Aorta (tissue), 5 donors: ENCODE results near the gene TMEM131. TPM values are rescaled to one million over a fixed set of nuclear protein-coding genes. Genes with fewer than 3 reads are reported as not detected.

Experiments used
- ATAC-seq: fragments of 200-7000 bp; cut with Tn5 transposase; one replicate; pipeline ENCODE4 v1.9.1; 2022; ENCODE audit warnings: moderate library complexity; ENCODE audit not compliant: low FRiP score
- DNase-seq, 2 donors: peaks; one replicate each; pipeline ENCODE4 v3.0.0-alpha.2; 2020
- H3K27ac ChIP-seq, 2 donors: one replicate each; pipeline ENCODE4 v1.5.1; 2013; ENCODE audit warnings: low read length in 2 of 2, mild to moderate bottlenecking in 2 of 2, moderate library complexity in 2 of 2, control low read depth in 1 of 2, inconsistent platforms in 1 of 2, low read depth in 1 of 2
- H3K27me3 ChIP-seq, 2 donors: one replicate each; pipeline ENCODE4 v1.6.1; 2013; ENCODE audit warnings: control low read depth in 1 of 2, low read length in 1 of 2, mild to moderate bottlenecking in 1 of 2, moderate library complexity in 1 of 2; ENCODE audit not compliant: insufficient read depth in 2 of 2, control insufficient read depth in 1 of 2
- H3K36me3 ChIP-seq, 2 donors: one replicate each; pipeline ENCODE4 v1.6.1; 2013; ENCODE audit warnings: control low read depth in 1 of 2, low read length in 1 of 2, mild to moderate bottlenecking in 1 of 2; ENCODE audit not compliant: insufficient read depth in 2 of 2, control insufficient read depth in 1 of 2
- H3K4me1 ChIP-seq, 2 donors: one replicate each; pipeline ENCODE4 v1.6.1; 2013; ENCODE audit warnings: low read length in 2 of 2, control low read depth in 1 of 2, mild to moderate bottlenecking in 1 of 2, moderate library complexity in 1 of 2; ENCODE audit not compliant: insufficient read depth in 2 of 2, control insufficient read depth in 1 of 2
- H3K4me3 ChIP-seq, 2 donors: one replicate each; pipeline ENCODE4 v1.5.1; 2013; ENCODE audit warnings: low read length in 2 of 2, control low read depth in 1 of 2, mild to moderate bottlenecking in 1 of 2
- H3K9me3 ChIP-seq: one replicate; pipeline ENCODE4 v1.6.1; 2013; ENCODE audit warnings: mild to moderate bottlenecking, low read length; ENCODE audit not compliant: control insufficient read depth
- WGBS, 2 donors: extraction: QIAGEN DNeasy Blood & Tissue Kit; methylation state at CpG; one replicate each; pipeline ENCODE4 v1.1.7; 2013; 5-methylcytosine and 5-hydroxymethylcytosine counted together
- intact Hi-C, 2 donors: fragments of 100-400 bp; cut with DNase I; formaldehyde crosslinking; loops; one replicate each; pipeline versions ENCODE4 v1.14.2 to v1.15.0; 2022
- polyA plus RNA-seq, 2 donors: library from polyadenylated mRNA; stranded (reverse); fragments of 200-250 nt; gene quantifications; one replicate each; pipeline ENCODE4 v1.2.3, GENCODE V29; 2013
- total RNA-seq, 2 donors: library from RNA; stranded (reverse); fragmentation: NEBNext Ultra II Directional; extraction: Animal tissue kit (Norgen Biotek cat#: 25700); gene quantifications; one replicate each; pipeline ENCODE4 v1.2.1, GENCODE V29; 2021
- donor health status: healthy with polysubstance abuse.
- donor health status: Bipolar disorder and iron deficiency.
- donor health status: DM: no; HTN: no; CAD: no.
- donor health status: DM: no; HTN: no; CAD: no.
- donor health status: DM: yes; HTN: yes; CAD: no.

Gene TMEM131
- total and polyA plus RNA-seq, 4 donors = 6.8 to 42.5 (median 25.7) TPM

DNA sequence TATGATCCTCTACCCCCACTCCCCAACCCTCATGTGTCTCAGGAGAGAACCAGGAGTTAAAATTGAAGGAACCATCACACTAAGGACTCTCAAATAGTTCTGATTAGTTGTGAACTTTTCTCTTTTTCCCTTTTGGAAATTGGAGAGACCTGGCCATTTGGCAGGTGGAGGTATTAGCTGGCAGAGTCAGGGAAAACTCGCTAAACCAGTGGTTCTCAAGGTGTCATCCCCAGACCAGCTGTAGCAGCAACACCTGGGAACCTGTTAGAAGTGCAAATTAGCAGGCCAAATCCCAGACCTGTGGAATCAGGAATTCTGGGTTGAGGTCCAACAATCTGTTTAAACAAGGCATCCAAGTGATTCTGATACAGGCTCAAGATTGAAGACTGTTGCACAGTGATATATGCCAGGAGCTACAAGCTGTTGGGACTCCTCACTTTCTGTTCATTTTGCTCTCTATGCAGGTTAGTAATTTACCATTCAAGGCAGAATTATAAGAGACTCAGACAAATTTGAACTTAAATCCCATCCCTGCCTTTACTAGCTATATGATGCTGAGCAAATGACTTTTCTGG is 2.8 kb upstream of the TMEM131 start:
- peaks cover 0 to under 1% of the 10 kb centered on the region in 2 donors for H3K4me1 ChIP-seq
- ATAC-seq = no peak
- H3K27ac ChIP-seq = no peak overlapping the region
- H3K27me3 ChIP-seq = no peaks in the 10 kb centered on the region
- H3K4me3 ChIP-seq = no peak overlapping the region
- intact Hi-C loops = loop anchor here (5.0 to 10.0 kb wide), 4 partner anchors 146 to 194 kb away; no protein-coding TSS in a partner anchor
- 73 to 83% methylated on average over 1 of the region's 1 CpG for WGBS, 2 donors
- no peaks in the 10 kb centered on the region for H3K9me3 ChIP-seq
- H3K36me3 ChIP-seq = no peaks in the 10 kb centered on the region
- DNase-seq = no peak

DNA sequence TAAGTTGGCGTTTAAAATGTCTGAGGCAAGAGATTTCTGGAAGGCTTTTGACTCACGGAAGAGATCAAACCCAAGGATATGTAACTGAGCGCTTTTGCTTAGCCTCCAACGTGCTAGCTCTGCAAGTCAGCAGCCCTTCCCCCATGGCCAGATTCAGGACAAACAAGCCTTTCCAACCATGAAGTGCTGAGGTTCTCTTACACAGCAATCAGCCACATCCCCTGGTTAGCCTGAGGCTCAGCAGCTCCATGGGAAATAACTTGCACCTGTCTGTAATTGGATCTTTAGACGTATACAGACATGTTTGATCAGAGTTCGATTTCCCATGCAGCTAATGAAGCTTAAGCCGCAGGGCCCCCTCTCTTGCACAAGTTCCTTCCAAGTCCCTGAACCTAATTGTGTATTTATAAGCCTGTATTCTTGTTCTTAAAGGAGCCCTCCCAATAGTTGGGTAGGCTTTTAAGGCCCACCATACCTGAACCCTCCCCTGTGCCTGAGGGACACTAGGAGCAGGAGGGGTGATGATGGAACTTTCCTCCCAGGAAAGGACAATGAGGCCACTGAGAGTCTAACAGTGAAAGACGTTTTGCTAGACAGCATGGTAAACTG is 2.1 kb upstream of the TMEM131 start:
- Histone ChIP-seq H3K4me1 (peaks cover 0 to 3% of the 10 kb centered on the region in 2 donors), H3K27ac (no peak overlapping the region), H3K4me3 (no peak overlapping the region), H3K27me3 (no peaks in the 10 kb centered on the region), H3K9me3 (no peaks in the 10 kb centered on the region), H3K36me3 (no peaks in the 10 kb centered on the region)
- ATAC-seq = no peak
- WGBS, 2 donors = 87 to 89% methylated on average over 8 of the region's 8 CpGs
- intact Hi-C loops = loop anchor here (5.0 to 10.0 kb wide), 4 partner anchors 147 to 193 kb away; no protein-coding TSS in a partner anchor
- no peak for DNase-seq

DNA sequence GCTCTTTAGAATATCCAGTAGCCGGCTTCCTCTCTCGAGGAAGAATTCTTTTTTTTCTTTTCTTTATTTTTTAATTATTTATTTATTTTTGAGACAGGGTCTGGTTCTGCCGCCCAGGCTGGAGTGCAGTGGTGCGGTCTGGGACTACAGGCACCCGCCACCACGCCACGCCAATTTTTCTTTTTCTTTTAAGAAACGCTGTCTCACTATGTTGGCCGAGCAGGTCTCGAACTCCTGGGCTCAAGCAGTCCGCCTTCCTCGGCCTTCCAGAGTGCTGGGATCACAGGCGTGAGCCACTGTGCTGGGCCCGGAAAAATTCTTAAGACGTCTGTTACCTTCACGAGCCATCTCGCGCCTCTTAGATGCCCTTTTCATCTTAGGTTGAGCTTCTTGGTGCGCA is 931 bp upstream of the TMEM131 start:
- no peaks in the 10 kb centered on the region for H3K27me3 ChIP-seq
- no peaks in the 10 kb centered on the region for H3K9me3 ChIP-seq
- peaks cover 0 to 3% of the 10 kb centered on the region in 2 donors for H3K4me1 ChIP-seq
- no peaks in the 10 kb centered on the region for H3K36me3 ChIP-seq
- 87 to 91% methylated on average over 19 of the region's 19 CpGs for WGBS, 2 donors
- peak overlapping the region in 1 of 2 donors; percentile 86 for H3K4me3 ChIP-seq
- no peak overlapping the region for H3K27ac ChIP-seq
- intact Hi-C loops = loop anchor here (5.0 to 10.0 kb wide), 4 partner anchors 148 to 192 kb away; no protein-coding TSS in a partner anchor
- DNase-seq (no peak), ATAC-seq (no peak)

DNA sequence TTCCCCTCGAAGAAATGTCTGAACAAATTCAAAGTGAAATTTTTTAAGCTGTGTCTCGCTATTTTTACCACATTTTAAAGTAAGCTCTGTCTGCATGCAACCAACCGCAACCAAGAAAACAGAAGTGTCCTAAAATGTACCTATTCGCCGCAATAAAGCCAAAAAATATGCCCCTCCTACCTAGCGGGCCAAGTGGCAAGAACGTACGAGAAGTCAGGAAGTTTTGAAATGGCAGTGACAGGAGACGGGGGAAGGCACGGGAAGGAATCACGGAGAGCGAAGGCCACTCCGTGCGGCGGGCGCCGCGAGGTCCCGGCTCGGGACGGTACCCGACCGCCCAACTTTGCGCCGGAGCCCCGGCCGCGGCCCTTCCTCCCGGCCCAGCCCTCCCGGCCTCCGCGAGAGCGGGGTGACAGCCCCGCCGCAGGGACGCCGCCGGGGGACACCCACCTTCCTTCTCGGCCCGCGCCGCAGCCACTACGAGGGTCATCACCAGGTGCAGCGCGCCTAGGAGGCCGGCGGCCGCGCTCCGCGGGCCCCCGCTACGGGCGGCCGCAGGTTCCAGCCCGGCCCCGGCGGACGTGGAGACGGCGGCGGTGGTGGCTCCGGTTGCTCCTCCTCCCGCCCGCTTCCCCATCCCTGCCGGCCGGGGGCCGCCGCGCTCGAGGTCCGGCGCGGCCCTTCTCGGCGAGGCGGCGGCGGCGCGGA is 568 bp downstream of the TMEM131 start:
- peak overlapping the region; percentile 82 to 86 for H3K4me3 ChIP-seq
- peak; percentile 58 for ATAC-seq
- no peaks in the 10 kb centered on the region for H3K9me3 ChIP-seq
- peak; percentile 52 to 84 for DNase-seq
- H3K27me3 ChIP-seq = no peaks in the 10 kb centered on the region
- peaks cover 0 to 3% of the 10 kb centered on the region in 2 donors for H3K4me1 ChIP-seq
- intact Hi-C loops = loop anchor here (5.0 to 10.0 kb wide), 4 partner anchors 150 to 190 kb away; no protein-coding TSS in a partner anchor
- 0 to 1% methylated on average over 55 to 81 of the region's 81 CpGs for WGBS, 2 donors
- no peaks in the 10 kb centered on the region for H3K36me3 ChIP-seq
- peak overlapping the region; percentile 84 to 97 for H3K27ac ChIP-seq

DNA sequence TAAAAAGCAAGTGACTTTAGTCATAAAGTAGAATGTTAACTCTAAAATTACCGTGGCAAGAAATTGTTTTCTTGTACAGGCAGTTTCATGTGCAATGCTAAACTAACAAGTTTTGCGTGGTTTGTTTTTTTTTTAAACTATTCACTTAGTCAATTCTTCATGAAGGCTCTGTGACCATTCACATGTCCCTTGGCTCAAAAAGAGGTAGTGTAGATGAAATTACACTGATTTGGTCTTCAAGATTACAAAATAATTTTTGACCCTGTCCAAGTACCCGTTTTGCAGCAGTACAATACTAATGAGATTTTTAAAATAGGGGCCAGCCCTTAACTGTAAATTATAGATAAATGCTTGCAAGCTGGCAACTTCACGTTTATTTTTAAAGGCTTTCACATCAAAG is 1.3 kb downstream of the TMEM131 start:
- no peaks in the 10 kb centered on the region for H3K36me3 ChIP-seq
- no peak for DNase-seq
- no peak overlapping the region for H3K27ac ChIP-seq
- H3K4me3 ChIP-seq = peak overlapping the region; percentile 82 to 86
- intact Hi-C loops = loop anchor here (10.0 kb wide), 3 partner anchors 150 to 190 kb away; no protein-coding TSS in a partner anchor
- 2% methylated on average over 4 of the region's 4 CpGs for WGBS, 2 donors
- H3K4me1 ChIP-seq = peaks cover 2 to 3% of the 10 kb centered on the region in 2 donors
- no peaks in the 10 kb centered on the region for H3K27me3 ChIP-seq
- no peaks in the 10 kb centered on the region for H3K9me3 ChIP-seq
- ATAC-seq = no peak

DNA sequence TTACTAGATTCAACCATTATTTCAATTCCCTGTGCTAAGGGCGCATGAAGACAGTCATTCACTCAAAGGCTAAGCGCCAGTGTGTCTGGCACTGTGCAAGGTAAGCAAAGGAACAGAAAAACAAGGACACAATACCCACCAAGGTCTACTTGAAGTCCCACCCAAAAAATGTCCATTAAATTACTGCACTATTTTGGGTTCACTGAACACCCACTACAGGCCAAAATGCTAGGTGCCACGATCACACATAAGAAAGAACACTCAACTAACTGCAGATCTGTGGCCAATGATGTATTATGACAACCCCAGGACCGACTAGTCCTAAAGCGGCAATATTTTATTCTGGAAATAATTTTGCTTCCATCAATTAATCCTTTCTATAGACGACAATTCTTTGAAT is 1.8 kb downstream of the TMEM131 start:
- Histone ChIP-seq H3K9me3 (no peaks in the 10 kb centered on the region), H3K4me1 (peaks cover 2 to 3% of the 10 kb centered on the region in 2 donors), H3K27ac (no peak overlapping the region), H3K4me3 (peak overlapping the region in 1 of 2 donors; percentile 32), H3K36me3 (no peaks in the 10 kb centered on the region), H3K27me3 (no peaks in the 10 kb centered on the region)
- DNase-seq = no peak
- 33 to 34% methylated on average over 6 of the region's 6 CpGs for WGBS, 2 donors
- ATAC-seq = no peak
- intact Hi-C loops = loop anchor here (10.0 kb wide), 3 partner anchors 151 to 189 kb away; no protein-coding TSS in a partner anchor

DNA sequence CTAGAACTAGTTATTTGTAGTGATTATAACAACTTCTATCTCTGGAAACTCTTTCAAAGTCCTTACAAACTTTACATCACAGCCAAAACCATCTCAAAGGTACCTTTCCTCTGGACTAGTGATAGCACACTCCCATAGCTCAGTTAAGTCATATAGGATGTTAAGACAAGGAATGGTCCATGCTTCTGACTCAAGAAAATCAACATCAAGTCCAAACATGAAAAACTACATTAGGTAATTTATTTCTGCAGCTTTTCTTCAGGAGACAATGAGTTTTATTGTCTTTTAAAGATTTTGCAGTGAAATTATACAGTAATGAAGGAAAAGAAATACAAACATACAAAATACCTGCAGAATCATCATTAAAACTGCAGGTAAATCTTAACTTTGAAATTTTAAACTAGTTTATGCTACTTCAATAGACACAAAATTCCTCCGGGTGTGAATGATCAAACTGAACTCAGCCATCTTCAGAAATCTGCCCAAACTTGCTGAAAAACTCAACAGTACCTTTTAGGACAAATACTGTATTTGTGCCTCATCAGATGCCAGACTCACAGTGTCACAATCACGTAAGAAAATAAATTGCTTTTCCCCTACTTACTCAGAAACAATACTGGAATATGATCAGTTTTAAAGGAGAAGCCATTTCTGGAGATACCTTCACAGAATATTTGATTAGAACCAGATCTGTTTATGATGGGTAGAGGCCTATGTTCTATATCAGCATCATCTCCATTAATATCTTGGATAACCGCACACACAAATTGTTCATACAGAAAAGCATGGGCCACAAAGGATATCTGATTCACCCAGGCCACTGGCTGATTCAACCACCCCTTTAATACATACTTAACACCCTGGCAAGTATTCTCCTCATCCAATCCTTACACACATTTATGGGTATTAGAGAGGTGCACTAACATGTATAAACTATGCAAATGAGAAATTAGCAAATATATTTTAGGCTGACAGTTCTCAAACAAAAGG is 2.6 kb downstream of the TMEM131 start:
- ATAC-seq (no peak), DNase-seq (no peak)
- intact Hi-C loops = loop anchor here (10.0 kb wide), 3 partner anchors 152 to 188 kb away; no protein-coding TSS in a partner anchor
- Histone ChIP-seq H3K27ac (no peak overlapping the region), H3K4me1 (peaks cover 2 to 3% of the 10 kb centered on the region in 2 donors), H3K4me3 (no peak overlapping the region), H3K36me3 (no peaks in the 10 kb centered on the region), H3K9me3 (no peaks in the 10 kb centered on the region), H3K27me3 (no peaks in the 10 kb centered on the region)
- 71 to 74% methylated on average over 3 of the region's 3 CpGs for WGBS, 2 donors
